NB4 (cell line): ENCODE results near the gene CCDC187.

ENCODE experiments used
- CTCF ChIP-seq: IDR thresholded peaks from one replicate; pipeline ENCODE4 v1.5.1; 2012; ENCODE audit warnings: low read depth, low read length
- POLR2A ChIP-seq: IDR thresholded peaks from 2 replicates; pipeline ENCODE4 v1.6.1; 2011; ENCODE audit warnings: mild to moderate bottlenecking; ENCODE audit not compliant: insufficient read length; ENCODE audit errors: extremely low read depth

GRCh38 chr9:136261686-136262430, 42.0 kb downstream of the CCDC187 start:
- TF ChIP-seq POLR2A (no peak), CTCF (no peak)
